ENCODE results near the gene ARHGAP15. TPM values are rescaled to one million over a fixed set of nuclear protein-coding genes. Genes with fewer than 3 reads are reported as not detected.

Gene ARHGAP15
- total and polyA plus RNA-seq, 12 donors, result 1.3 to 7.7 (median 2.8) TPM

DNA sequence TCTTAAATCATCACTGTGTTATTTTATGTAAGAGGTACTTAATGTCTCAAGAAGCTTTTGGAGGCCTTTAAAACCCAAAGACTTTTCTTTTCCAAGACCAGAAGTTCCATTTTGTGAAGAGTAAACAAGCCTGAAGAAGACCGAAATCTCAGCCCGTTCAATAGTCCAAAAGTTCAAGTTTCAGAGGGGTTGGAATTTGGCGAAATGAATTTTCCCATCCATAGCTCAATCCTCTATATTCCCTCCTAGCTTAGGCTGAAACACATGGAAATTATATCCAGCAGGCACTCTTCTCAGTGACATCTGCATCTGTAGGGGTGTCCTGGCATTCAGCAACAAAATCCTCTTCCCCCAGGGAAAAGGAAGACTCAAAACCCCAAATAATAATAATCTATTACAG lies 344.6 kb downstream of the ARHGAP15 start:
- no peak for DNase-seq
- TF ChIP-seq, protein P1, sequence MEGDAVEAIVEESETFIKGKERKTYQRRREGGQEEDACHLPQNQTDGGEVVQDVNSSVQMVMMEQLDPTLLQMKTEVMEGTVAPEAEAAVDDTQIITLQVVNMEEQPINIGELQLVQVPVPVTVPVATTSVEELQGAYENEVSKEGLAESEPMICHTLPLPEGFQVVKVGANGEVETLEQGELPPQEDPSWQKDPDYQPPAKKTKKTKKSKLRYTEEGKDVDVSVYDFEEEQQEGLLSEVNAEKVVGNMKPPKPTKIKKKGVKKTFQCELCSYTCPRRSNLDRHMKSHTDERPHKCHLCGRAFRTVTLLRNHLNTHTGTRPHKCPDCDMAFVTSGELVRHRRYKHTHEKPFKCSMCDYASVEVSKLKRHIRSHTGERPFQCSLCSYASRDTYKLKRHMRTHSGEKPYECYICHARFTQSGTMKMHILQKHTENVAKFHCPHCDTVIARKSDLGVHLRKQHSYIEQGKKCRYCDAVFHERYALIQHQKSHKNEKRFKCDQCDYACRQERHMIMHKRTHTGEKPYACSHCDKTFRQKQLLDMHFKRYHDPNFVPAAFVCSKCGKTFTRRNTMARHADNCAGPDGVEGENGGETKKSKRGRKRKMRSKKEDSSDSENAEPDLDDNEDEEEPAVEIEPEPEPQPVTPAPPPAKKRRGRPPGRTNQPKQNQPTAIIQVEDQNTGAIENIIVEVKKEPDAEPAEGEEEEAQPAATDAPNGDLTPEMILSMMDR (IDR thresholded peaks at IDR 0.05), result no peak
- Histone ChIP-seq H3K4me3 (no peak overlapping the region), H3K36me3 (no peaks in the 10 kb centered on the region), H3K4me1 (peaks cover 0 to 21% (median 4%) of the 10 kb centered on the region in 9 donors), H3K9me3 (no peaks in the 10 kb centered on the region), H3K27ac (no peak overlapping the region), H3K27me3 (no peaks in the 10 kb centered on the region)
- intact Hi-C loops (cut with DNase I), result no loop called here
- WGBS, 2 donors, result 84 to 90% methylated on average over 3 of the region's 3 CpGs
- ATAC-seq, result no peak

- 78 to 80% methylated on average over 4 of the region's 4 CpGs for WGBS, 2 donors
- H3K4me1 ChIP-seq, result peaks cover 0 to 21% (median 4%) of the 10 kb centered on the region in 9 donors
- H3K27ac ChIP-seq, result peak overlapping the region in 8 of 10 donors; percentile 15 to 65 (median 28)
- no peaks in the 10 kb centered on the region for H3K36me3 ChIP-seq
- intact Hi-C loops (cut with DNase I), result no loop called here
- no peak for ATAC-seq
- no peaks in the 10 kb centered on the region for H3K27me3 ChIP-seq
- no peak for DNase-seq
- TF ChIP-seq, protein P1 (IDR thresholded peaks at IDR 0.05), result no peak
- no peaks in the 10 kb centered on the region for H3K9me3 ChIP-seq
- H3K4me3 ChIP-seq, result no peak overlapping the region
Observed at GRCh38 chr2:143474586-143474985, 345.4 kb downstream of the ARHGAP15 start.

DNA sequence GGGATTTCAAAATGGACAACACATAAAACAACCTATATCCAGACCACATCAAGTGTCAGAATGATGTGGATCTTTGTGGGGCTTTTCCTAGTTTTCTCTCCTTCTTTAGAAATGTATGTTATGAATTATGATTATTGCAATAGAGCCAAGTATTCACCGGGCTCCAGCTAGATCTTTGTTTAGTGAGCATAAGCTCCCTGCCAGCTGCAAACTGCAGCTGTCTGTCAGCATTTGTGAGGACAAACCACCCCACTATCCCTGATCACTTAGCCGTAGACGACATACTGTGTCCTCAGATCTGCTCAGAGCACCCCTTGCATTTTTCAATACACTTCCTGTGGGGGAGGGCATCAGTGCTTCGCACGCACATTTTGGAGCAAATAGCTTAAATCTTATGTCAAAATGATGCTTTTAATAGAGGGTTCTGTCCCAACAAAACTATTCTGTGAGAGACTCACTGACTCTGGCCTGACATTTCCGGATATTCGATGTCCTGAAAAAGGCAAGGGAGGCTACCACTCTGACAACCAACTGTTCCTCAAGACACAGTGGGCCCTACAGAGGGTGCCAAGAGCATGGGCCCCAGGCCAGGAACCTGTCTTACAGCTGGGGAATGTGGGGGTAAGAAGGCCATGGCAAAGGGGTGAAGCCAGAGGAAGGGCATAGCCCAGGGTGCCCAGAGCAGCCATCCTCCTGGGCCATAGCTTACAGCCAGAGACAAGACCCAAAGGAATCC lies 346.0 kb downstream of the ARHGAP15 start:
- no peak for DNase-seq
- Histone ChIP-seq H3K9me3 (no peaks in the 10 kb centered on the region), H3K27ac (peak overlapping the region in 9 of 10 donors; percentile 15 to 65 (median 41)), H3K27me3 (no peaks in the 10 kb centered on the region), H3K4me1 (peaks cover 0 to 21% (median 6%) of the 10 kb centered on the region in 9 donors), H3K36me3 (no peaks in the 10 kb centered on the region), H3K4me3 (no peak overlapping the region)
- TF ChIP-seq, protein P1 (IDR thresholded peaks at IDR 0.05), result no peak
- intact Hi-C loops (cut with DNase I), result loop anchor here in 1 of 10 donors (5.0 kb wide), 1 partner anchor 33 kb away; no protein-coding TSS in a partner anchor
- ATAC-seq, result peak in 7 of 8 donors; percentile 41 to 66 (median 53)
- WGBS, 2 donors, result 58 to 67% methylated on average over 7 of the region's 7 CpGs

DNA sequence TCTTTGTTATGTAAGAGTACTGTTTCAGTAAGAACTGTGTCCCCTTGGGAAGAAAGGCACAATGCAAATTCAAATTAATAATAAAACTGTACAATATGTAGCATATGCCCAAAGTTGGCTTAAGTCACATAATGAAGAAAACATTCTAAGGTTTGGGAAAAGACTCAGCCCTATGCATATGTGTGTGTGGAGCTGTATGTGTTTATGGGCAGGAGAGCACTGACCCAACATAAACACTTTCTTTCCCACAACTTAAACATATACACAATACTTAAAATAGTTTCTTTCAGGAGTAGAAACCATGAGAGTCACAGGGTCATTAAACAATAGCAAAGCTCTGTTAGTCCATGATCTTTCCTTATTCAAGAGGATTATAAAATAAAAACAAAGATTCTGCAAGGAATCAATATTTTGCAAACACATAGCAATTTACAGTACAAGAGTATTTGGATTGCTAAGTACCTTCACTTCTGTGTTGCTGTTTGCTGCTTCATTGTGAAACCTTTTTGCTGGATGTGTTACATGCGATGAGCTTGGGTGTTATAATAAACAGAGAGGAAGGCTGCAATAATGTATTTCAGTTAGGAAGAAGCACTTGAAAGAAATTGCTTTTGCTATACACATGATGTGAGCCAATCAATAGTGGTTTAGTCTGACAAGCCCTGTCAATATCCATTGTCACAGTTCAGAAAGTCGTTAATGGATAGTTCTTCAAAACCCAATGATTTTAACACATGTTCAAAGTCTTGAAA lies 347.3 kb downstream of the ARHGAP15 start:
- H3K27me3 ChIP-seq, result no peaks in the 10 kb centered on the region
- intact Hi-C loops (cut with DNase I), result loop anchor here in 1 of 10 donors (5.0 kb wide), 1 partner anchor 34 kb away; no protein-coding TSS in a partner anchor
- no peaks in the 10 kb centered on the region for H3K9me3 ChIP-seq
- DNase-seq (no peak), ATAC-seq (no peak)
- H3K36me3 ChIP-seq, result no peaks in the 10 kb centered on the region
- 86 to 93% methylated on average over 2 of the region's 2 CpGs for WGBS, 2 donors
- TF ChIP-seq, protein P1 (IDR thresholded peaks at IDR 0.05), result no peak
- H3K4me1 ChIP-seq, result peaks cover 0 to 32% (median 12%) of the 10 kb centered on the region in 9 donors
- H3K27ac ChIP-seq, result peak overlapping the region in 4 of 10 donors; percentile 48 to 65 (median 54)
- H3K4me3 ChIP-seq, result no peak overlapping the region

Measured in heart right ventricle (tissue), 16 donors.